HG03066 (cell line): ENCODE measurements around the gene SEMA6A.

ENCODE experiments used
- ATAC-seq: cut with Tn5 transposase; IDR thresholded peaks from one replicate; pipeline ENCODE4 v1.9.1; 2021; ENCODE audit warnings: low read depth; ENCODE audit not compliant: unreplicated experiment

SEMA6A gene

GRCh38 chr5:116442931-116443551 is 131.6 kb downstream of the SEMA6A start:
- ATAC-seq, result no peak

DNA sequence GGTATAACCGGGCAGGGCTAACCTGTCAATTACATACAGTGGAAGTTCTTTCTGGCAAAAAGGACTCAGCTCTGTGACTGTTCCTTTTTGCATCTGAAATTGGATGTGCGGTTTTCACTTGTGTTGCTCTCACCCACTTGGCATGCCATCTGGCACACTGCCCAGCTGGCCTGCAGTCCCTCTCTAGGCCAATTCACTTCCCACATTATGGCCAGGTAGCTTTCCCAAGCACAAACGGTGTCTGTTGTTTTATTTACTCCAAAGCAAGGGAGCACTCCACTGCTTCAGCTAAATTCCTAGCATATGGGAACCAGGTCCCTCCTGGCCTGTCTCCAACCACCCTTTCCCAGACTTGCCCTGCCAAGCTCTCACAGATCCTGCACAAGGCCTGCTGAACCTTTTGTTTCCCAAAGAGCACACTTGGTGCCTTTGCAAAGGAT is 132.5 kb downstream of the SEMA6A start:
- no peak for ATAC-seq

DNA sequence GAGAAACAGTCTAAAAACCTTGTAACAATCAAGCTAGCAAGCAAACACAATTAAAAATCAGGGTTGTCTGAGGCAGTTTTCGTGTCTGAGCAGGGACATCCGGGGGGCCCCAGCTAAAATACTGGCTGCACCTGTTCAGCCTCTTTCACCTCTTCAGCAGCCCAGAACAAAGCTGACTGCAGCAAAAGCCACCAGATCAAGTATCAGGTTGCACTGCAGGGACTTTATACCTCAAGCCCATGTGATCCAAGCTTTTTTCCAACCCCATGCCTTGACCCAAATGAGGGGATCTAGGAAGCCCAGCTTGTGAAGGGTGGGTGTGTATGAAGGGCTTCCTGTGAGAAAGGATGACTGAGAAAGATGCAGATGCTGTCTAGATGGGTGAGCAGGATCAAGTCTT is 133.4 kb downstream of the SEMA6A start:
- no peak for ATAC-seq

GRCh38 chr5:116440457-116441001 is 134.1 kb downstream of the SEMA6A start:
- no peak for ATAC-seq

- ATAC-seq, result no peak
These were observed 134.7 kb downstream of the SEMA6A start for GRCh38 chr5:116439905-116440304.

- no peak for ATAC-seq
These were observed 135.6 kb downstream of the SEMA6A start for GRCh38 chr5:116438979-116439554.

DNA sequence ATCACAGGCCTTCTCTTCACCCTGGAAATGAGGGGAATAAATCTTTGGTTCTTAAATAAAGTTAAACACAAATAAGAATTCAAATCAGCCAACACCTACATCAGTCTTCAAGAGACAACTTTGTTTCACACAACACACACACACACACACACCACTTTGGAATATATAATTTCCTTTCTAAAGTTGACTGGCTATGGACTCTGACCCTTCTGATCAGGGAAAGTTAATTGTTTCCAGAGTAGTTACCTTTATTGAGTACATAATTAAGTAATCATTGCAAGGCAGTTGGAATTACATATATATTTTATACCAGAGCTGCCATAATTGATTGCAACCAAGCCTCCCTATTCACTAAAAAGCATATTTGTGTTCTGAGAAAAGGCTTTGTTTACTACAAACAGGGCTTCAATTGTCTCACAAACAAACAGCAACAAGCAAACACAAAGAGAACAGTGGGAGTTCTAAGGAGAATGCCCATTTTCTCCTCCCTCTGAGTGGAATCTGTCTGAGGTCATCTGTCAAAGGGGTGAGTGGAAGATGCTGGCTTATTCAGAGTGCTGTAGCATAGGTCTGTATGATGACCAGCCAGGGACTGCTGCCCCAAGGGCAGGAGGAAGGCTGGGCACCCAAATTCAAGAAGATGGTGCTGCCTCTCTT is 136.6 kb downstream of the SEMA6A start:
- no peak for ATAC-seq

- no peak for ATAC-seq
These were observed 137.3 kb downstream of the SEMA6A start for GRCh38 chr5:116437351-116437705.

DNA sequence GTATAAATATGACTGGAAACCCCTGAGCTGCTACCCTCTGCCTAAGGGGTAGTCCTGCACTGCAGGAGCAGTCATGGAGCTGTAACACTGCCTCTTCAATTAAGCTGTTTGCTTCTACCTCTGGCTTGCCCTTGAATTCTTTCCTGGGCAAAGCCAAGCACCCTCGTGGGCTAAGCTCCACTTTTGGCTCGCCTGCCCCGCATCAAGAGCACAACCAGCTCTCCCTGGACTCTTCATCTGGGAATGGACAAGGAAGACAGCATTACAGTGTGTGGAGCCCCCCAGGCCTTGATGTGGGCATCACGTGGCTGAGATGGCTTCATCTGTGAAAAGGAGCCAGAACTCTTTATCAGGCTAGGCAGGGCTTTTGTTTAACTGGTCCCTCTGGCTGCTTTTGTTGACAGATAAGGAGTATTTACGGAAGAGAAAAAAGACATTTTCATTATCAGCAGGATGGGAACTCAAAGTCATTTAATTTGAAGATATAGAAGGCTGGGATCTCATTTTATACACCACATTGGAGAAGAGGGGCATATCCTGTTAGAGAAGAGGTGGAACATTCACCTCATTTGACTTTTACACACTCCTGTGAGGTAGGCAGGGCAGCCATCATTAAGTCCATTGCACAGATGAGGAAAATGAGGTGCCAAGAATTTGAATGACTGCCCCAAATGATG is 137.8 kb downstream of the SEMA6A start:
- ATAC-seq, result no peak

DNA sequence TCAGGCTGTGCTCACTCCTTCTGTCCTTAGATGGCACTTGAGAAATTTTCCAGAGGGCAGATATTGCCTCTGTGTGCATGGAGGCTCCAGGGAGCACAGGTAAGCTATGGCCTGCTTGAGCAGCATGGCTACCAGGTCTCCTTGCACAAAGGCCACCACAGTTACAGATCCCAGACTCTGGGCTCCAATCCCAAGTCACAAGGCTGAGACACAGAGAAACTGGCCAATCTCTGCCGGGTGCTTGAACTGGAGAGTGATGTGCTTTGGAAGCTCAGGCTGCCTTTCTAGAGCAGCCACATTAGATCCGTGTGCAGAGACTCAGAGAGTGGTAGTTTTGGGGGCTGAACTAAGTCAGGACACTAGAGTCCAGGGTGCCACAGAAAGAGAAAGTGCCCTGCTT is 145.7 kb downstream of the SEMA6A start:
- no peak for ATAC-seq

DNA sequence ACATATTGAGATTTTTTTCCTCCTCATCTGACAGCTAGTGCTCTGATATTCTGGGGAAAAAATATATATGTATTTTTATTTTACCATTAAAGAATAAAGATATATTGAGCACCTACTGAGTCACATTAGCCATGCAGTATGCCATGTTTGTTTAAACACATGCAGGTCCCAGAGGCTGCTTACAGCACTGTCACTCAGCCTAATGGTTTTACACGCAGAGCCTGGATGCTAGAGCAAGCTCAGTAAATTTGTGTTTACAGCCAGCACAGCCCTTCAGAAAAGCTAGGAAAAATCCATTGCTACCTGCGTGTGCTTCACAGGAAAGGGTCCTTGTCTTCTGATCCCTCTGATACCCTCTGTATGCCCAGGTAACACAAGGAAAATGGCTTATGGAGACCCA is 146.2 kb downstream of the SEMA6A start:
- no peak for ATAC-seq

DNA sequence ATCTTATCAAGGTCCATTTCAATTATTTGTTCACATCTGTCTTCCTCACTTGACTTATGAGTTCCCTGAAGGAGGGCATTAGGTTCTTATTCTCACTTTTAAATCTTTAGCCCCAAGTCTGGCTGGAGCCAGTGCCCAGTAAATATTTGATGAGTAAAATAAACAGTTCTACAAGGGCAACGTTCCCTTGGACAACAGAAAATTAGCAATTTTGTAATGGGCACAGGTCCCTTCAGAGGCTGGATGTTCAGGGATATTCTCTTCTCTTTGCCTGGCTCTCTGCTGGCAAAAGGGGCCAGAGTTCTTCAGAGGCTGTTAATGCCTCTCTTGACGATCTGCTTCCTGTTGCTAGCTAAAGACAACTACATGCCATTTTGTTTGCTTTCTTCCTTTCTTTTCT is 149.7 kb downstream of the SEMA6A start:
- ATAC-seq, result no peak

DNA sequence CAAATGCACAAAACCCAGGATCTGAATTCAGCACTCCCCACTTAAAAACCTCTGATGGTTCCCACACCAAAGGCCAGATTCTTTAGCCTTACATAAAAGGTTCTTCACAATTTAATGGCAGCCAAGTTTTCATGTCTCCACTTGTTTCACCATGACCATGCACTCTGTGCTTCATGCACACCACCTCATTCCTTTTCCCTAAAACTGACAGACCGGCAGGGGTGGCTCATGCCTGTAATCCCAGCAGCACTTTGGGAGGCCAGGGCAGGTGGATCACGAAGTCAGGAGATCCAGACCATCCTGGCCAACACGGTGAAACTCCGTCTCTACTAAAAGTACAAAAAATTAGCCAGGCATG is 150.4 kb downstream of the SEMA6A start:
- no peak for ATAC-seq

- ATAC-seq, result no peak
These were observed 150.9 kb downstream of the SEMA6A start for GRCh38 chr5:116423587-116424257.

- no peak for ATAC-seq
These were observed 151.5 kb downstream of the SEMA6A start for GRCh38 chr5:116423141-116423540.

DNA sequence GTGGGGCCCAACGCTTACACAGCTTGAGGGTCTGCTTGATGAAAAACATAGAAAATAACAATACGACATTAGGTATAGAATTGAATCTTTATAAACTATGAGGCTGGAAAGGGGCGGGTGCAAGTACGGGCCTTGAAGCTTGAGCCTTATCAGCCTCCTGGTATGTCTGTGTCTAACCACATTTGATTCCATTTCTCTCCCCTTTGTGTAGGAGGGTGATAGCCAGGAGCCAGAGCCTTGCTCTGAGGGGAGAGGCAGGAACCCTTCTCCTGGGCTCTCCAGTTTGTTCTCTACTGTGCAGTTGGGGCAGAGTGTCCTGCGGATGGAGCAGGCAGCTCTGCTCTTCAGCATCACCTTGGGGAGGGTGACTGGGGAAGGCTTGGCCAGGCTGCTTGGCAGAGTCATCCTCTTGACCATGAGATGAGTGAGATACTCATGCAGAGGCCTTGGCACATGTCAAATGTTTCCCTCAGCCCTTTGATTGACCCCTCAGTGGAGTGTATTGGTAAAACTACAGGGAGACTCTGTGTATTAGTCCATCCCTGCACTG is 153.5 kb downstream of the SEMA6A start:
- ATAC-seq, result no peak

DNA sequence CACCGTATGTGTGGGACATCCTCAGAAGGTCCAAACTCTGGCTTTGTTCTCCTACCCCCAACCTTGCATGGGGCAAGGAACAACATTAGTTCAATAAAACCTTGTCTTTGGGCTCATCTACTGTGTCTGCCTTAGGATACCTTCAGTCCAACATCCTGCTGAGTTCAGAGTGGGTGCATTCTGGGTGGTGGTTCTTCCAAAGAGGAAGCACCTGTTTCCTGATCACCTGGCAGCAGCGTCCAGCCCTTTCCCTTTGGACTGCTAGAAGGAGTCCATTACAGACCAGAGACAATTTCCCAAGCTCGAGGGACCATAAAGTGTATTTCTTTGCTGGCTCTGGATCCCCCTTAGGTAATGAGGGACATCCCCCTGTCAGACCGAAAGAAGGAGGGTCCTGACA is 154.1 kb downstream of the SEMA6A start:
- ATAC-seq, result no peak

DNA sequence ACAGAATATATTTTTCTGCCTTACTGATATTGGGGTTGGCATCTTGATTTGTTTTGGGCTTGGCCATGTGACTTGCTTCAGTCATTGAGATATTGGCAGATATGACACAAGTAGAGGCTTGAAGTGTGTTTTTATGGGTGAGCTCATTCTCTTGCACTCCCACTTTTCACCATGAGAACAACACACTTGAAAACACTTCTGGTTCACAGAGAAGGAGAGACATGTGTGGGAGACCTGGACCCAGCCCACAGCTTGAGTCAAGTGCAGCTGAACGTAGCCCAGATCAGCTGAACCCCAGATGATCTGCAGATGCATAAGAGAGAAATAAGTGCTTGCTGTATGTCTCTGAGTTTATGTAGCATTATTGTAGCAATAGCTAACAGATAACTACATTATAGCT is 155.4 kb downstream of the SEMA6A start:
- ATAC-seq, result no peak

DNA sequence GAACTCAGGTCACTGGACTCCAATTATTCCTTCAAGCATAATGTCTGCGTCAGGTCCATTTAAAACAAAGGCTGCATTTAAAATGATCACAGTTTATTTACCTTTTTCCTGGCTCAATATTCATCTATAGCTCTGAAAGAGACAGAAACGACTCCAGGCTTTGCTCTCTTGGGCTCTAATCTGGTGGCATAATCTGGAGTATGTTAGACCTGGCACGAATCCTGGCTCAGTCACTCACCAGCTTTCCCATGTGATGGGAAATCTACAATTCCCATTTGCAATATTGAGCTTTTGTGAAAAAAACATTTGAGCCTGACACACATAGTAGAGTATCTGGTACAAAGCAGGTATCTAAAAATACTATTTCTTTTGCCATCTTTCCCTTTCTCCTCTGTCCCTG is 155.8 kb downstream of the SEMA6A start:
- no peak for ATAC-seq

GRCh38 chr5:116418016-116418415 is 156.6 kb downstream of the SEMA6A start:
- no peak for ATAC-seq

- ATAC-seq, result no peak
These were observed 158.6 kb downstream of the SEMA6A start for GRCh38 chr5:116415989-116416388.
